ENCODE data around the gene ZFTA.

DNA sequence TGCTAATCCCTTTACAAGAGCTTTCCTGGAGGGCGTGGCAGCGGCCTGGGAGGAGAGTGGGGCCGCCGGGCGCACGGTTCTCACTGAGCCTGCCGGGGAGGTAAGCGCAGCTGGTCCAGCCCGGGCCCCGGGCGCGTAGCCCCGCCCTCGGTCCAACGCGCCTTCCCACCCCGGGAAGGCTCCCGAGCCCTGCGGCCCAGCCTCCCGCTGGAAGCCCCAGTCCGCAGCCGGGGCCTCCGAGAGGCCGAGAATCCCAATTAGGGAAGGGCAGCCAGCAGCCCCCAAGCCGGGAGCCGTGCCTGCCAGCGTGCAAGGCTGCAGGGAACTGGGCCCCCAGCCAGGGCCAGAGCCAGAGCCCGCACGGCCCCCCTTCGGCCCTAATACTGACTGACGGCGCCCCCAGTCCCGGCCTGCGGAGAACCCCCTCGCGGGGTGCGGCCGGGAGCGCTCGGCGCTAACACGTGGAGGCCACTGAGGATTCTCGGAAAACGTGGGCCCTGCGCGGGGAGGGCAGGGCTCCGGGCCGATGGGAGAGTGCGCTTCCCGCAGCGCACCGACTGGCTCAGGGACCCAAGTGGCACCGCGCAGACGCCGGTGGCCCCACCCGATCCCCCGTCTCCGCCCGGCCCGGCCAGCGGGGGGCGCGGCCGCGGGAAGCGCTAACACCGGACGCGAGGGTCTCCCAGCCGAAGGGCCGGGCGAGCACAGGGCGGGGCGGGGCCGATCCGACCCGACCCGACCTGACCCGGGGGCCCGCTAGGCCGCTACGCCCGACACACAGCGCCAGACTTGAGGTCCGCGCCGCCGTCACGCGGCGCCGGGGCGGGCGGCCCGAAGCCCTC lies 5.7 kb downstream of the ZFTA start:
- TF ChIP-seq, protein P1, sequence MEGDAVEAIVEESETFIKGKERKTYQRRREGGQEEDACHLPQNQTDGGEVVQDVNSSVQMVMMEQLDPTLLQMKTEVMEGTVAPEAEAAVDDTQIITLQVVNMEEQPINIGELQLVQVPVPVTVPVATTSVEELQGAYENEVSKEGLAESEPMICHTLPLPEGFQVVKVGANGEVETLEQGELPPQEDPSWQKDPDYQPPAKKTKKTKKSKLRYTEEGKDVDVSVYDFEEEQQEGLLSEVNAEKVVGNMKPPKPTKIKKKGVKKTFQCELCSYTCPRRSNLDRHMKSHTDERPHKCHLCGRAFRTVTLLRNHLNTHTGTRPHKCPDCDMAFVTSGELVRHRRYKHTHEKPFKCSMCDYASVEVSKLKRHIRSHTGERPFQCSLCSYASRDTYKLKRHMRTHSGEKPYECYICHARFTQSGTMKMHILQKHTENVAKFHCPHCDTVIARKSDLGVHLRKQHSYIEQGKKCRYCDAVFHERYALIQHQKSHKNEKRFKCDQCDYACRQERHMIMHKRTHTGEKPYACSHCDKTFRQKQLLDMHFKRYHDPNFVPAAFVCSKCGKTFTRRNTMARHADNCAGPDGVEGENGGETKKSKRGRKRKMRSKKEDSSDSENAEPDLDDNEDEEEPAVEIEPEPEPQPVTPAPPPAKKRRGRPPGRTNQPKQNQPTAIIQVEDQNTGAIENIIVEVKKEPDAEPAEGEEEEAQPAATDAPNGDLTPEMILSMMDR (IDR thresholded peaks at IDR 0.05; ENCODE audit: low read depth, low read length, poor library complexity, severe bottlenecking): no peak
- no peak for TF ChIP-seq EZH2phosphoT487 (IDR thresholded peaks at IDR 0.05; ENCODE audit: borderline replicate concordance, low read length)

All from DOHH2 (cell line).